Mesothelial cell of epicardium (in vitro differentiated cells): ENCODE results near the gene GID4. TPM values are rescaled to one million over a fixed set of nuclear protein-coding genes. Genes with fewer than 3 reads are reported as not detected.

Experiments used
- DNase-seq, 2 experiments: peaks; one replicate each; pipeline ENCODE4 v3.0.0; 2021; ENCODE audit warnings: low spot score in 2 of 2; ENCODE audit not compliant: unreplicated experiment in 2 of 2
- H3K27ac Mint-ChIP-seq: 2 replicates; pipeline ENCODE4 v1.8.0; 2021; ENCODE audit warnings: mixed read lengths
- H3K27me3 Mint-ChIP-seq: 2 replicates; pipeline ENCODE4 v1.8.0; 2021; ENCODE audit warnings: low read depth, mixed read lengths
- H3K36me3 Mint-ChIP-seq: 2 replicates; pipeline ENCODE4 v1.8.0; 2021; ENCODE audit warnings: mixed read lengths
- H3K4me1 Mint-ChIP-seq: 2 replicates; pipeline ENCODE4 v1.8.0; 2021; ENCODE audit warnings: mixed read lengths
- H3K4me3 Mint-ChIP-seq: 2 replicates; pipeline ENCODE4 v1.8.0; 2021; ENCODE audit warnings: mild to moderate bottlenecking, moderate library complexity, mixed read lengths
- H3K9me3 Mint-ChIP-seq: 2 replicates; pipeline ENCODE4 v1.8.0; 2021; ENCODE audit warnings: mixed read lengths
- total RNA-seq: library from RNA; stranded (reverse); gene quantifications from 3 replicates; pipeline ENCODE4 v1.2.1, GENCODE V29; 2021
- TF ChIP-seq, protein P1 (sequence below): fragments of 200-600 bp; sonication (generic); IDR thresholded peaks from one replicate; pipeline ENCODE4 v1.5.0; 2021; ENCODE audit warnings: antibody characterized with exemption; ENCODE audit not compliant: unreplicated experiment

The GID4 gene
- total RNA-seq, 1 donor from 2014 or later = 11.3 TPM

DNA sequence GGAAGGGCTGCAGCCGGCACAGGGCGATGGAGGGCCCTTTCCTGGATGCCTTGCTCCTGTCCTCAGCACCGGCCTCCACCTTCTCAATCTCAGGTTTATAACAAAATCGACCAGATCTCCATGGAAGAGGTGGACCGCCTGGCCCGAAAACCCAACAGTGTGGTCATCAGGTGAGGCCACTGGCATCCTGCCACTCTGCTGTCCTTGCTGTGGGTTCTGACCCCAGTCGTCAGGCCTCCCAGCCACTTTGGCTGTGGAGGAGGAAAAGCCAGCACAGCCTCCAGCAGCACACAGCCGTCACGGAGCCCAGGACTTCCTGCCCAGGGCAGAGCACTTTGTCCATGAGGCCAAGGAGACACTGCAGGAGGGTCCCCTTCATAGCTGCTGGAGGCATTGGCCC is 62.6 kb downstream of the GID4 start:
- no peaks in the 10 kb centered on the region for H3K27me3 Mint-ChIP-seq
- no peaks in the 10 kb centered on the region for H3K4me1 Mint-ChIP-seq
- TF ChIP-seq, protein P1, sequence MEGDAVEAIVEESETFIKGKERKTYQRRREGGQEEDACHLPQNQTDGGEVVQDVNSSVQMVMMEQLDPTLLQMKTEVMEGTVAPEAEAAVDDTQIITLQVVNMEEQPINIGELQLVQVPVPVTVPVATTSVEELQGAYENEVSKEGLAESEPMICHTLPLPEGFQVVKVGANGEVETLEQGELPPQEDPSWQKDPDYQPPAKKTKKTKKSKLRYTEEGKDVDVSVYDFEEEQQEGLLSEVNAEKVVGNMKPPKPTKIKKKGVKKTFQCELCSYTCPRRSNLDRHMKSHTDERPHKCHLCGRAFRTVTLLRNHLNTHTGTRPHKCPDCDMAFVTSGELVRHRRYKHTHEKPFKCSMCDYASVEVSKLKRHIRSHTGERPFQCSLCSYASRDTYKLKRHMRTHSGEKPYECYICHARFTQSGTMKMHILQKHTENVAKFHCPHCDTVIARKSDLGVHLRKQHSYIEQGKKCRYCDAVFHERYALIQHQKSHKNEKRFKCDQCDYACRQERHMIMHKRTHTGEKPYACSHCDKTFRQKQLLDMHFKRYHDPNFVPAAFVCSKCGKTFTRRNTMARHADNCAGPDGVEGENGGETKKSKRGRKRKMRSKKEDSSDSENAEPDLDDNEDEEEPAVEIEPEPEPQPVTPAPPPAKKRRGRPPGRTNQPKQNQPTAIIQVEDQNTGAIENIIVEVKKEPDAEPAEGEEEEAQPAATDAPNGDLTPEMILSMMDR = no peak
- H3K9me3 Mint-ChIP-seq = no peaks in the 10 kb centered on the region
- no peak for DNase-seq
- H3K4me3 Mint-ChIP-seq = no peak overlapping the region
- no peaks in the 10 kb centered on the region for H3K36me3 Mint-ChIP-seq
- no peak overlapping the region for H3K27ac Mint-ChIP-seq

DNA sequence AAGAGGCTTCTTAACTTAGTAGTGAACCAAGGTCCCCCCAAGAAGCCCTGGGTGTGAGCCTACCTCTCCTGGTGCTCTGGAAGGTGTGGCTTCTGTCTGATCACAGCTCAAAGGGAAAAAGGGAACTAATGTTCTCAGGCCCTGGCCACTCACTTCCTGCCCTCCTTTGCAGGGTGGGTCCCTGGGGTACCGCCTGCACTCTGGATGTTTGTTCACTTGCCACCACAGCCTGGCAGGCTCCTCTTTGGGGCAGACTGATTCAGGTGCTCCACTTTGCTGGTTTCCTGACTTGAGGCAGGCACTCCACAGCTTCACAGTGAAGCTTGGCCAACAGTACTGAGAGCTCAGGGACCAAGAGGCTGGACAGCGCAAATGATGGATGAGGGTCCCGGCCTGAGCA is 63.4 kb downstream of the GID4 start:
- Mint-ChIP-seq H3K4me1 (no peaks in the 10 kb centered on the region), H3K4me3 (no peak overlapping the region), H3K36me3 (no peaks in the 10 kb centered on the region), H3K27me3 (no peaks in the 10 kb centered on the region), H3K9me3 (no peaks in the 10 kb centered on the region), H3K27ac (no peak overlapping the region)
- no peak for DNase-seq
- TF ChIP-seq, protein P1 = no peak

DNA sequence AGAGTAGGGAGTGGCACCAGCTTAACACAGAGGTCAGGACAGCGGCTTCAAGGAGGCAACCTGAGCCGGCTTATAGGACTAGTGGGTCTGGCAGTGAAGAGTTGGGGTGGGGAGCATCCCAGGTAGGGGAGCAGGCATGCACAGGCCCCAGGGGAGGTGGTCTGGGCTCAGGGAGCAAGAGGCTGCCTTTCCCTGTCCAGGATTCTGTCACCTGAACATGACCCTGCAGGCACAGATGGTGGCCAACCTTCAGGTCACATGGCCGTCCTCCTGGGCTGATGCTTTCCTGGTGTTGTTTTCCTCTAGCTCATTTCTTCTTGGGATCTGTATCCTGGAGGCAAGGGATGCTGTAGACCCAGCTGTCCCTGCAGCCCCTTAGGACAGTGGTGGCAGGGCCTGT is 65.8 kb downstream of the GID4 start:
- Mint-ChIP-seq H3K27me3 (no peaks in the 10 kb centered on the region), H3K4me1 (peaks cover 1% of the 10 kb centered on the region), H3K9me3 (no peaks in the 10 kb centered on the region), H3K36me3 (no peaks in the 10 kb centered on the region), H3K27ac (no peak overlapping the region), H3K4me3 (no peak overlapping the region)
- TF ChIP-seq, protein P1 = no peak
- no peak for DNase-seq

DNA sequence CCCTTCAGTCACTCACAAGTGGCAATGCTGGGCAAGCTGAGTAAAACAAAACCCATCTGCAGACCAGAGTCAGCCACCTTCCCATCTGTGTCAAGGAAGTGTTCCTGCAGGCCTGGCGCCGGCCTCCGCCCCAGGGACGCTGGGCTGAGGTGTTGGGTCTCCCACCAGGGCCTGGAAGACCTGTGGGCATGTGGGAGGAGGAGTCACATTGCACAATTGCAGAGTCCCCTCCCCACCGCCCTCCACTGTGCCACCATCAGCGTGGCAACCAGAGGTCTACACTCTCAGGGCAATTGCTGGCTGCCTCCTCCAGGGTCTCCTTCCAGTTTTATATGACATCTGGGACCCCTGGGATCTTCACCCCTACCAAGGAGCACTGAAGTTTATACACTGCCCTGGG is 66.4 kb downstream of the GID4 start:
- DNase-seq = no peak
- Mint-ChIP-seq H3K27me3 (no peaks in the 10 kb centered on the region), H3K27ac (no peak overlapping the region), H3K4me1 (peaks cover 1% of the 10 kb centered on the region), H3K4me3 (no peak overlapping the region), H3K9me3 (no peaks in the 10 kb centered on the region), H3K36me3 (no peaks in the 10 kb centered on the region)
- TF ChIP-seq, protein P1 = no peak

DNA sequence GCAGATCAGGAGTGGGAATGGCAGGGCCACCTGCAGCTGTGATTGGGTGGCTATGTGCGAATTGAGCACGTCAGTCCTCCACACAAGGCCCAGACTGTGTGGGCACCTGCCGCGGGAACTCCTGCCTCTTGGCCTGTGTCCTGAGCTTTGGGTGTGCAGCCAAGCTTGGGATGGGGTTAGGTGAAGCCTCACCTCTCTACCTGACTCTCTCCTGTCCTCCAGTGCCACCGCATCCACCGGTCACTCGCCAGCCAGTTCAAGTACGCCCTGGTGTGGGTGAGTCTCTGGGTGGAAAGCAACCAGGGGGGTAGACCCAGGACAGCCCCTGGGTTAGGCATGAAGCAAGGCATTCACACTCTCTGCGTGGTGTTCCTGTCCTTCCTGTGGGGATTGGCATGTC is 67.0 kb downstream of the GID4 start:
- no peaks in the 10 kb centered on the region for H3K9me3 Mint-ChIP-seq
- H3K27ac Mint-ChIP-seq = no peak overlapping the region
- H3K4me1 Mint-ChIP-seq = peaks cover 1% of the 10 kb centered on the region
- TF ChIP-seq, protein P1 = no peak
- no peaks in the 10 kb centered on the region for H3K27me3 Mint-ChIP-seq
- no peak overlapping the region for H3K4me3 Mint-ChIP-seq
- DNase-seq = no peak
- no peaks in the 10 kb centered on the region for H3K36me3 Mint-ChIP-seq

DNA sequence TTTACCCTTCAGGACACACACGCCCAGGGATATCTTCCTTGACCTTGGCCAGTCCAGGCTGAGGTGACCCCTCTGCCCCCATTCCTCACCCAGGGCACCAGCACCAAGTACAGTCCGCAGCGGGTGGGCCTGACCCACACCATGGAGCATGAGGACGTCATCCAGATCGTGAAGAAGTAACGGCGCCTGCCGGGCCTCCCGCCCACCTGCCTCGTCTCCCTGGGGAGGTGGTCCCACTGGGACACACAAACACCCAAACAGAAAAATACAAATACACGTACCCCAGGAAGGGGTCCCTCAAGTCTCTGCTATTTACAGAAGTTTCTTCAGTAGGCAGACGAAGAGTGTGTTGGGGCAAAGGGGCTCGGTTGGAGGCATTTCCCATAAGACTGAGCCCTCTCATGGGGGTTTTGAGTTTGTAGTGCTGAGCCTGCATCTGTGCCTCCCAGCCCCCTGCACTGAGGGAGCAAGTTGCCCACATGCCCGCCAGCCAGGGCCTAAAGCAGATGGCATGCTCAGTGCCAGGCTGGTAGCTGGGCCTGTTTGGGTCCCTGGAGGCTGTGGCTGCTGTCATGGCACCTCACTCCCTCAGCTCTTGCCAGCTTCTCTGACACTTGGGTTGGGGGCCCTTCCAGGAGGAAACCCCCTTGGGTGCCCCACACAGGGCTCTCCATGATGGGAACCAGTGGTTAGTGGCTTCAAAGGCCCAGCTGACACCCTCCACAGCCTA is 68.0 kb downstream of the GID4 start:
- peaks cover 1% of the 10 kb centered on the region for H3K4me1 Mint-ChIP-seq
- DNase-seq = no peak
- H3K4me3 Mint-ChIP-seq = no peak overlapping the region
- no peaks in the 10 kb centered on the region for H3K36me3 Mint-ChIP-seq
- H3K27ac Mint-ChIP-seq = no peak overlapping the region
- TF ChIP-seq, protein P1 = no peak
- H3K27me3 Mint-ChIP-seq = no peaks in the 10 kb centered on the region
- no peaks in the 10 kb centered on the region for H3K9me3 Mint-ChIP-seq
